Gastrocnemius medialis (tissue), 4 donors: Measurements from ENCODE around the gene OPRL1. TPM values are rescaled to one million over a fixed set of nuclear protein-coding genes. Genes with fewer than 3 reads are reported as not detected.

Source experiments
- ATAC-seq, 2 donors: fragments of 150-250 bp; one replicate each; pipeline ENCODE4 v1.9.1; 2016
- DNase-seq, 2 donors: peaks; one replicate each; pipeline ENCODE4 v3.0.0-alpha.2; 2019
- H3K27ac ChIP-seq, 4 donors: fragments of 200-600 bp; sonication (generic); 1 replicate in 1 of 4; 2 replicates in 3 of 4; pipeline ENCODE4 v1.5.1; 2016 to 2018; ENCODE audit warnings: mild to moderate bottlenecking in 2 of 4, moderate library complexity in 1 of 4
- H3K27me3 ChIP-seq, 3 donors: fragments of 200-600 bp; sonication (generic) in 2 of 3; 1 replicate in 1 of 3; 2 replicates in 2 of 3; pipeline versions ENCODE4 v1.5.1 to v1.6.0; 2016 to 2019; ENCODE audit warnings: mild to moderate bottlenecking in 1 of 3, moderate library complexity in 1 of 3
- H3K36me3 ChIP-seq, 2 donors: fragments of 200-600 bp; sonication (generic) in 1 of 2; one replicate each; pipeline ENCODE4 v1.5.1; 2017 to 2018
- H3K4me1 ChIP-seq, 2 donors: fragments of 200-600 bp; sonication (generic) in 1 of 2; one replicate each; pipeline ENCODE4 v1.5.1; 2016 to 2017; ENCODE audit warnings: mild to moderate bottlenecking in 2 of 2
- H3K4me3 ChIP-seq, 4 donors: fragments of 200-600 bp; sonication (generic) in 3 of 4; 1 replicate in 1 of 4; 2 replicates in 3 of 4; pipeline ENCODE4 v1.5.1; 2016 to 2019; ENCODE audit warnings: mild to moderate bottlenecking in 2 of 4
- H3K9me3 ChIP-seq, 3 donors: fragments of 200-600 bp; sonication (generic) in 2 of 3; 1 replicate in 1 of 3; 2 replicates in 2 of 3; pipeline ENCODE4 v1.5.1; 2016 to 2019
- CTCF ChIP-seq, 5 experiments: fragments of 450-650 bp in 3 of 5; fragments of 200-600 bp in 2 of 5; sonication (generic) in 2 of 5; IDR thresholded peaks in 4 of 5; conservative IDR thresholded peaks in 1 of 5; 1 replicate in 4 of 5; 2 replicates in 1 of 5; pipeline ENCODE4 v1.5.1; 2016 to 2019; ENCODE audit warnings: antibody characterized with exemption in 5 of 5, mild to moderate bottlenecking in 3 of 5, moderate library complexity in 3 of 5
- POLR2A ChIP-seq, 2 donors: fragments of 450-650 bp; IDR thresholded peaks; one replicate each; pipeline ENCODE4 v1.6.1; 2017; ENCODE audit warnings: antibody characterized with exemption in 2 of 2, mild to moderate bottlenecking in 2 of 2, moderate library complexity in 2 of 2
- in situ Hi-C, 4 donors: fragments of 200-750 bp; cut with MboI; loops; one replicate each; pipeline versions ENCODE4 v1.15.0 to v1.8.0; 2017; ENCODE audit warnings: low sequenced_read_pairs in 4 of 4
- intact Hi-C: fragments of 100-400 bp; cut with DNase I; formaldehyde crosslinking; loops from one replicate; pipeline ENCODE4 v1.15.1; 2023; ENCODE audit warnings: low total_unique reads
- total RNA-seq, 4 donors: library from RNA; depleted of rRNA; stranded (reverse); fragments of >200 nt; gene quantifications; one replicate each; pipeline versions ENCODE4 v1.1.0 to v1.2.3, GENCODE V29; 2016

The OPRL1 gene
- total RNA-seq, 4 donors from 2014 or later: 0.10 to 0.68 (median 0.15) TPM

- intact Hi-C loops: no loop called here
- DNase-seq (peak in 1 of 2 donors; percentile 4), ATAC-seq (no peak)
- Histone ChIP-seq H3K9me3 (no peaks in the 10 kb centered on the region), H3K27ac (no peak overlapping the region), H3K4me3 (peak overlapping the region in 2 of 4 donors; percentile 31 to 36), H3K36me3 (no peaks in the 10 kb centered on the region), H3K27me3 (peaks cover 35 to 49% (median 43%) of the 10 kb centered on the region in 3 donors), H3K4me1 (peaks cover 0 to 10% of the 10 kb centered on the region in 2 donors)
- in situ Hi-C loops: no loop called here
- TF ChIP-seq POLR2A (IDR thresholded peaks at IDR 0.05): no peak
- TF ChIP-seq CTCF (IDR thresholded peaks at IDR 0.05 in 4 of 5, conservative IDR thresholded peaks at IDR 0.05 in 1 of 5): no peak
Observed at GRCh38 chr20:64102647-64103354, 22.9 kb downstream of the OPRL1 start.

GRCh38 chr20:64103871-64104666 lies 24.2 kb downstream of the OPRL1 start:
- peaks cover 0 to 10% of the 10 kb centered on the region in 2 donors for H3K4me1 ChIP-seq
- in situ Hi-C loops: no loop called here
- ATAC-seq (no peak), DNase-seq (peak in 1 of 2 donors; percentile 6)
- no peak overlapping the region for H3K4me3 ChIP-seq
- H3K9me3 ChIP-seq: no peaks in the 10 kb centered on the region
- H3K27me3 ChIP-seq: peaks cover 35 to 43% (median 43%) of the 10 kb centered on the region in 3 donors
- intact Hi-C loops: no loop called here
- TF ChIP-seq POLR2A (IDR thresholded peaks at IDR 0.05) (no peak), CTCF (IDR thresholded peaks at IDR 0.05 in 4 of 5, conservative IDR thresholded peaks at IDR 0.05 in 1 of 5) (no peak)
- H3K36me3 ChIP-seq: no peaks in the 10 kb centered on the region
- no peak overlapping the region for H3K27ac ChIP-seq

GRCh38 chr20:64104667-64105451 lies 25.0 kb downstream of the OPRL1 start:
- intact Hi-C loops: no loop called here
- H3K36me3 ChIP-seq: no peaks in the 10 kb centered on the region
- TF ChIP-seq POLR2A (IDR thresholded peaks at IDR 0.05) (no peak), CTCF (IDR thresholded peaks at IDR 0.05 in 4 of 5, conservative IDR thresholded peaks at IDR 0.05 in 1 of 5) (no peak)
- H3K4me1 ChIP-seq: peaks cover 0 to 10% of the 10 kb centered on the region in 2 donors
- no peak overlapping the region for H3K27ac ChIP-seq
- ATAC-seq (no peak), DNase-seq (peak in 1 of 2 donors; percentile 4)
- peaks cover 35 to 40% (median 36%) of the 10 kb centered on the region in 3 donors for H3K27me3 ChIP-seq
- H3K9me3 ChIP-seq: no peaks in the 10 kb centered on the region
- in situ Hi-C loops: no loop called here
- no peak overlapping the region for H3K4me3 ChIP-seq

GRCh38 chr20:64105846-64106434 lies 26.1 kb downstream of the OPRL1 start:
- H3K4me3 ChIP-seq: no peak overlapping the region
- no peak for ATAC-seq
- no peaks in the 10 kb centered on the region for H3K9me3 ChIP-seq
- intact Hi-C loops (no loop called here), in situ Hi-C loops (no loop called here)
- DNase-seq: peak in 1 of 2 donors; percentile 3
- no peaks in the 10 kb centered on the region for H3K36me3 ChIP-seq
- peaks cover 30 to 31% (median 30%) of the 10 kb centered on the region in 3 donors for H3K27me3 ChIP-seq
- no peak for TF ChIP-seq CTCF (IDR thresholded peaks at IDR 0.05 in 4 of 5, conservative IDR thresholded peaks at IDR 0.05 in 1 of 5)
- TF ChIP-seq POLR2A (IDR thresholded peaks at IDR 0.05): no peak
- H3K27ac ChIP-seq: no peak overlapping the region
- H3K4me1 ChIP-seq: peaks cover 0 to 10% of the 10 kb centered on the region in 2 donors
